HG03521 (cell line): ENCODE data around the gene CYP27B1.

Experiments used
- ATAC-seq: cut with Tn5 transposase; IDR thresholded peaks from one replicate; pipeline ENCODE4 v1.9.1; 2021; ENCODE audit warnings: mild to moderate bottlenecking, moderate library complexity; ENCODE audit not compliant: unreplicated experiment

Gene CYP27B1

GRCh38 chr12:57737467-57738460, 29.1 kb downstream of the CYP27B1 start:
- no peak for ATAC-seq

GRCh38 chr12:57736741-57737466, 30.0 kb downstream of the CYP27B1 start:
- ATAC-seq = no peak

GRCh38 chr12:57735952-57736740, 30.7 kb downstream of the CYP27B1 start:
- no peak for ATAC-seq

- ATAC-seq = no peak
Observed at GRCh38 chr12:57735198-57735855, 31.6 kb downstream of the CYP27B1 start.

GRCh38 chr12:57734591-57734990, 32.3 kb downstream of the CYP27B1 start:
- no peak for ATAC-seq

- ATAC-seq = no peak
Observed at GRCh38 chr12:57733928-57734327, 33.0 kb downstream of the CYP27B1 start.

- ATAC-seq = no peak
Observed at GRCh38 chr12:57732726-57733593, 33.9 kb downstream of the CYP27B1 start.

- ATAC-seq = no peak
Observed at GRCh38 chr12:57732270-57732669, 34.6 kb downstream of the CYP27B1 start.

GRCh38 chr12:57731411-57732080, 35.3 kb downstream of the CYP27B1 start:
- no peak for ATAC-seq

GRCh38 chr12:57730336-57731067, 36.4 kb downstream of the CYP27B1 start:
- no peak for ATAC-seq

- no peak for ATAC-seq
Observed at GRCh38 chr12:57729321-57729844, 37.5 kb downstream of the CYP27B1 start.

- no peak for ATAC-seq
Observed at GRCh38 chr12:57727758-57728395, 39.0 kb downstream of the CYP27B1 start.

GRCh38 chr12:57726884-57727757, 39.8 kb downstream of the CYP27B1 start:
- no peak for ATAC-seq

- ATAC-seq = no peak
Observed at GRCh38 chr12:57726151-57726883, 40.6 kb downstream of the CYP27B1 start.

- ATAC-seq = no peak
Observed at GRCh38 chr12:57725851-57726150, 41.1 kb downstream of the CYP27B1 start.
